SK-N-SH (cell line): ENCODE data around the gene SETD5. TPM values are rescaled to one million over a fixed set of nuclear protein-coding genes. Genes with fewer than 3 reads are reported as not detected.
A peak's percentile ranks its signal among the peaks of the same experiment; 100 is the strongest.

ENCODE experiments used
- CTCF ChIA-PET: fragments of 300-600, 350-600 bp; formaldehyde crosslinking; extraction: SDS; loops from one replicate; lab custom pipeline; 2021; lab: Yijun Ruan, JAX
- POLR2A ChIA-PET: fragments of 350-600 bp; sonication (Branson Sonifier 250); formaldehyde crosslinking; extraction: SDS; loops from one replicate; lab custom pipeline; 2020; ENCODE audit warnings: antibody characterized with exemption, inconsistent platforms; lab: Yijun Ruan, JAX
- DNase-seq: peaks from one replicate; pipeline ENCODE4 v3.0.0; 2012
- H2AFZ ChIP-seq: fragments of 200-600 bp; sonication (generic); 2 replicates; pipeline ENCODE4 v1.8.1; 2016; ENCODE audit warnings: antibody characterized with exemption, mild to moderate bottlenecking, low read depth
- H3F3A ChIP-seq: fragments of 200-600 bp; sonication (generic); replicated peaks from 2 replicates; pipeline ENCODE3; 2016; ENCODE audit warnings: antibody characterized with exemption, mild to moderate bottlenecking; ENCODE audit not compliant: insufficient read depth
- H3K27ac ChIP-seq, 2 experiments: fragments of 200-500 bp in 1 of 2; fragments of 200-600 bp in 1 of 2; sonication (Bioruptor generic) in 1 of 2; sonication (generic), shearing (Covaris generic) in 1 of 2; 2 replicates each; pipeline versions ENCODE4 v1.5.1 to v1.6.1; 2014 to 2016; ENCODE audit warnings: low read depth in 2 of 2, inconsistent platforms in 1 of 2, low read length in 1 of 2, mild to moderate bottlenecking in 1 of 2, mixed read lengths in 1 of 2
- H3K27me3 ChIP-seq: fragments of 200-600 bp; sonication (generic), shearing (Covaris generic); 2 replicates; pipeline ENCODE4 v1.6.1; 2016; ENCODE audit warnings: mixed run types; ENCODE audit not compliant: insufficient read depth
- H3K36me3 ChIP-seq, 2 experiments: fragments of 200-500 bp in 1 of 2; fragments of 200-600 bp in 1 of 2; sonication (Bioruptor generic) in 1 of 2; sonication (generic) in 1 of 2; replicated peaks in 1 of 2; 2 replicates each; pipeline versions ENCODE3 to v1.5.1; 2014 to 2016; ENCODE audit warnings: low read length in 1 of 2, mild to moderate bottlenecking in 1 of 2; ENCODE audit not compliant: insufficient read depth in 2 of 2, control insufficient read depth in 1 of 2
- H3K4me1 ChIP-seq, 2 experiments: fragments of 200-500 bp in 1 of 2; fragments of 200-600 bp in 1 of 2; sonication (Bioruptor generic) in 1 of 2; sonication (generic), shearing (Covaris generic) in 1 of 2; 2 replicates each; pipeline versions ENCODE4 v1.5.1 to v1.6.1; 2014 to 2016; ENCODE audit warnings: low read depth in 1 of 2, low read length in 1 of 2, mixed run types in 1 of 2; ENCODE audit not compliant: insufficient read depth in 2 of 2, control insufficient read depth in 1 of 2
- H3K4me2 ChIP-seq: fragments of 200-600 bp; sonication (generic), shearing (Covaris generic); 2 replicates; pipeline ENCODE4 v1.6.1; 2017; ENCODE audit warnings: mixed run types
- H3K4me3 ChIP-seq, 2 experiments: fragments of 200-500 bp in 1 of 2; fragments of 200-600 bp in 1 of 2; sonication (Bioruptor generic) in 1 of 2; sonication (generic), shearing (Covaris generic) in 1 of 2; 2 replicates each; pipeline versions ENCODE4 v1.5.1 to v1.8.1; 2014 to 2016; ENCODE audit warnings: low read depth in 2 of 2, inconsistent platforms in 1 of 2, low read length in 1 of 2, mild to moderate bottlenecking in 1 of 2, mixed read lengths in 1 of 2, moderate library complexity in 1 of 2
- H3K79me2 ChIP-seq: fragments of 200-600 bp; sonication (generic); 2 replicates; pipeline ENCODE4 v1.8.1; 2017; ENCODE audit warnings: mild to moderate bottlenecking; ENCODE audit not compliant: insufficient read depth
- H3K9ac ChIP-seq: fragments of 200-600 bp; sonication (generic); 2 replicates; pipeline ENCODE4 v1.6.1; 2017; ENCODE audit warnings: mixed run types
- H3K9me2 ChIP-seq: fragments of 200-600 bp; sonication (generic); 2 replicates; pipeline ENCODE4 v1.6.1; 2017; ENCODE audit warnings: mixed run types
- H3K9me3 ChIP-seq: fragments of 200-600 bp; sonication (generic); 2 replicates; pipeline ENCODE4 v1.6.1; 2017; ENCODE audit warnings: mixed run types, mild to moderate bottlenecking, moderate library complexity
- H4K20me1 ChIP-seq: fragments of 200-600 bp; sonication (generic); 2 replicates; pipeline ENCODE4 v1.6.1; 2017; ENCODE audit warnings: mild to moderate bottlenecking, mixed run types; ENCODE audit not compliant: insufficient read depth
- CHD2 ChIP-seq: fragments of 150-350 bp; IDR thresholded peaks from 2 replicates; pipeline ENCODE4 v1.6.1; 2018; ENCODE audit warnings: low read length; ENCODE audit not compliant: partially characterized antibody
- EP300 ChIP-seq, 2 experiments: IDR thresholded peaks; 2 replicates each; pipeline versions ENCODE4 v1.4.0 to v1.6.1; 2012; ENCODE audit warnings: borderline replicate concordance in 1 of 2, low read depth in 1 of 2, low read length in 1 of 2
- GABPA ChIP-seq: IDR thresholded peaks from 2 replicates; pipeline ENCODE4 v1.4.0; 2012; ENCODE audit warnings: low read depth, mild to moderate bottlenecking
- GATA2 ChIP-seq: sonication (generic); formaldehyde crosslinking; IDR thresholded peaks from 2 replicates; pipeline ENCODE4 v1.5.0; 2020; ENCODE audit warnings: mild to moderate bottlenecking, missing genetic modification reagents
- NFIC ChIP-seq: IDR thresholded peaks from 2 replicates; pipeline ENCODE4 v1.4.0; 2012; ENCODE audit warnings: borderline replicate concordance
- NRF1 ChIP-seq: IDR thresholded peaks from 2 replicates; pipeline ENCODE4 v1.6.1; 2012; ENCODE audit warnings: low read depth, mild to moderate bottlenecking, low read length
- POLR2AphosphoS5 ChIP-seq: IDR thresholded peaks from 2 replicates; pipeline ENCODE4 v1.6.1; 2012; ENCODE audit warnings: low read depth, low read length
- RCOR1 ChIP-seq: fragments of 150-350 bp; IDR thresholded peaks from 2 replicates; pipeline ENCODE4 v1.6.1; 2017; ENCODE audit warnings: antibody characterized with exemption, low read length
- REST ChIP-seq: IDR thresholded peaks from 2 replicates; pipeline ENCODE4 v1.6.1; 2012; ENCODE audit warnings: mild to moderate bottlenecking, low read depth, low read length, moderate library complexity
- RFX5 ChIP-seq: IDR thresholded peaks from 2 replicates; pipeline ENCODE4 v1.6.1; 2012; ENCODE audit warnings: mild to moderate bottlenecking, improper control_type of control experiment, low read length
- SIN3A ChIP-seq: IDR thresholded peaks from 2 replicates; pipeline ENCODE4 v1.6.1; 2012; ENCODE audit warnings: low read depth, mild to moderate bottlenecking, low read length, moderate library complexity, borderline replicate concordance
- TEAD4 ChIP-seq: IDR thresholded peaks from 2 replicates; pipeline ENCODE4 v1.4.0; 2012; ENCODE audit warnings: mild to moderate bottlenecking, borderline replicate concordance; ENCODE audit not compliant: insufficient read depth
- USF1 ChIP-seq: IDR thresholded peaks from 2 replicates; pipeline ENCODE4 v1.4.0; 2012; ENCODE audit warnings: low read depth, borderline replicate concordance
- YY1 ChIP-seq: IDR thresholded peaks from 2 replicates; pipeline ENCODE4 v1.4.0; 2012; ENCODE audit warnings: low read depth, mild to moderate bottlenecking
- WGBS: methylation state at CpG from one replicate; pipeline ENCODE4 v1.1.6; 2017; ENCODE audit warnings: low lambda C conversion rate; 5-methylcytosine and 5-hydroxymethylcytosine counted together
- polyA plus RNA-seq, 3 experiments: library from polyadenylated mRNA; depleted of rRNA; stranded (reverse); fragments of >200 nt; gene quantifications; 2 replicates each; pipeline ENCODE4 v1.2.3, GENCODE V29; 2012
- TF ChIP-seq, protein P1 (sequence below): fragments of 150-350 bp; IDR thresholded peaks from 2 replicates; pipeline ENCODE4 v1.6.1; 2016; ENCODE audit warnings: mild to moderate bottlenecking, low read depth, low read length
- TF ChIP-seq, protein P2 (sequence below): IDR thresholded peaks from 2 replicates; pipeline ENCODE4; 2012
- TF ChIP-seq, protein P3 (sequence below): fragments of 200-600 bp; sonication (generic); IDR thresholded peaks from 2 replicates; pipeline ENCODE4 v1.6.1; 2017; ENCODE audit warnings: antibody characterized with exemption, mild to moderate bottlenecking, moderate library complexity

SETD5 gene
- polyA plus RNA-seq, 1 of the 3 experiments (the other 2 are of a cell fraction): 32.3 TPM

DNA sequence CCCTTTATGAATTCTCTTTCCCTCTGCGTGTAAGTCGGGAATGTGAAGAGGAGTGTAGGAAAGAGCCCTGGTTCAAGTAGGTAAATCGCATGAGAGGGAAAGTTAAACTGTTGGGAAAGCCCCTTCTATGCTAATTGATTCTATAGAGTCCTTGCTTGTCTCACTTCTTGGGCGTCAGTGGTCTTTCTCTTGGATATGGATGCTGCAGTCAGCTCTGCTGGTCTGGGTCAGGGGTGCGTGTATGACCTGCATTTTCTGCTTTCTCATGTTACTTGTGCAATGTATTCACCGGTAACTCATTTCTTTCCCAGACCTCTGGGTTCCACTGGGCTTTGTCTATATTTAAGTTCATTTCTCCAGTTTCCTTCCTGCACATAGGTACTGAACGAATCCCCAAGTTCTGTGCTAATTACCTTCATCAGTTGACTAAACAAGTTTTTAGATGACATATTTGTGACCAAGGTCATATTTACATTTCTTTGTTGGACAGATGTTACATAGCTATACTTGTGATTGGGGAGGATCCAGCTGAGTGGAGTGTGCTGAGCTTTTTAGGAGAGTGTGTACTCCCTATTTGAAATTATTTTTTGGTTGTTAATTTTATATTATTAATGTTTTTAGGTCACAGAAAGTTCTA is 1.4 kb downstream of the SETD5 start:
- no peaks in the 10 kb centered on the region for H3K9me3 ChIP-seq
- H3K9me2 ChIP-seq: no peaks in the 10 kb centered on the region
- H3K4me1 ChIP-seq: peaks cover 42 to 53% of the 10 kb centered on the region in 2 experiments; a peak in 3 of 4 replicates
- ChIA-PET POLR2A (interaction anchor here (0.6 to 1.0 kb wide), 2 partner anchors 25 to 36 kb away, joined by 3 to 5 read pairs; partner anchors contain the start of gene THUMPD3), CTCF (interaction anchor here (0.7 to 1.3 kb wide), 2 partner anchors 23 to 45 kb away, joined by 3 to 6 read pairs; no protein-coding TSS in a partner anchor)
- H3K27me3 ChIP-seq: no peaks in the 10 kb centered on the region
- no peak for TF ChIP-seq RFX5
- no peak for TF ChIP-seq TEAD4
- TF ChIP-seq EP300 (IDR thresholded peaks at IDR 0.05; ENCODE audit: borderline replicate concordance in 1 of 2, low read depth in 1 of 2, low read length in 1 of 2): no peak
- TF ChIP-seq, protein P1, sequence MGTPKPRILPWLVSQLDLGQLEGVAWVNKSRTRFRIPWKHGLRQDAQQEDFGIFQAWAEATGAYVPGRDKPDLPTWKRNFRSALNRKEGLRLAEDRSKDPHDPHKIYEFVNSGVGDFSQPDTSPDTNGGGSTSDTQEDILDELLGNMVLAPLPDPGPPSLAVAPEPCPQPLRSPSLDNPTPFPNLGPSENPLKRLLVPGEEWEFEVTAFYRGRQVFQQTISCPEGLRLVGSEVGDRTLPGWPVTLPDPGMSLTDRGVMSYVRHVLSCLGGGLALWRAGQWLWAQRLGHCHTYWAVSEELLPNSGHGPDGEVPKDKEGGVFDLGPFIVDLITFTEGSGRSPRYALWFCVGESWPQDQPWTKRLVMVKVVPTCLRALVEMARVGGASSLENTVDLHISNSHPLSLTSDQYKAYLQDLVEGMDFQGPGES: no peak
- TF ChIP-seq NRF1: no peak
- no peak for TF ChIP-seq GATA2 (CRISPR knock-in tag)
- no peak for TF ChIP-seq NFIC
- no peak for TF ChIP-seq POLR2AphosphoS5
- DNase-seq: no peak
- peaks cover 55% of the 10 kb centered on the region for H3F3A ChIP-seq
- 1% methylated on average over 7 of the region's 7 CpGs for WGBS
- peaks cover 76% of the 10 kb centered on the region for H4K20me1 ChIP-seq
- H3K9ac ChIP-seq: peak overlapping the region; percentile 100
- no peak overlapping the region for H2AFZ ChIP-seq
- H3K4me3 ChIP-seq: peak overlapping the region; percentile 98
- H3K27ac ChIP-seq: peak overlapping the region; percentile 95 to 99
- H3K79me2 ChIP-seq: peaks cover 87% of the 10 kb centered on the region
- H3K4me2 ChIP-seq: peak overlapping the region; percentile 94
- peaks cover 17 to 18% of the 10 kb centered on the region in 2 experiments for H3K36me3 ChIP-seq

- POLR2A ChIA-PET: interaction anchor here (0.9 to 1.0 kb wide), 2 partner anchors 9 to 37 kb away, joined by 3 to 5 read pairs; partner anchors contain the start of gene THUMPD3
- Histone ChIP-seq H4K20me1 (peaks cover 76% of the 10 kb centered on the region), H3K4me3 (peak overlapping the region; percentile 98), H3K4me1 (peaks cover 45 to 53% of the 10 kb centered on the region in 2 experiments; a peak in 3 of 4 replicates), H3K9me2 (no peaks in the 10 kb centered on the region), H3F3A (peaks cover 57% of the 10 kb centered on the region), H3K79me2 (peaks cover 87% of the 10 kb centered on the region), H3K27me3 (no peaks in the 10 kb centered on the region), H3K4me2 (peak overlapping the region; percentile 94), H2AFZ (no peak overlapping the region), H3K9me3 (no peaks in the 10 kb centered on the region), H3K27ac (peak overlapping the region; percentile 95 to 99), H3K36me3 (peaks cover 12 to 13% of the 10 kb centered on the region in 2 experiments), H3K9ac (peak overlapping the region; percentile 100)
- no peak for DNase-seq
- CTCF ChIA-PET: interaction anchor here (0.7 to 1.3 kb wide), 4 partner anchors 22 to 412 kb away, joined by 3 to 6 read pairs (median 4); no protein-coding TSS in a partner anchor
- 2% methylated on average over 2 of the region's 2 CpGs for WGBS
- TF ChIP-seq GABPA (no peak), RCOR1 (no peak), YY1 (no peak), REST (no peak), USF1 (no peak), SIN3A (no peak), CHD2 (no peak), RFX5 (no peak)
- TF ChIP-seq, protein P2, sequence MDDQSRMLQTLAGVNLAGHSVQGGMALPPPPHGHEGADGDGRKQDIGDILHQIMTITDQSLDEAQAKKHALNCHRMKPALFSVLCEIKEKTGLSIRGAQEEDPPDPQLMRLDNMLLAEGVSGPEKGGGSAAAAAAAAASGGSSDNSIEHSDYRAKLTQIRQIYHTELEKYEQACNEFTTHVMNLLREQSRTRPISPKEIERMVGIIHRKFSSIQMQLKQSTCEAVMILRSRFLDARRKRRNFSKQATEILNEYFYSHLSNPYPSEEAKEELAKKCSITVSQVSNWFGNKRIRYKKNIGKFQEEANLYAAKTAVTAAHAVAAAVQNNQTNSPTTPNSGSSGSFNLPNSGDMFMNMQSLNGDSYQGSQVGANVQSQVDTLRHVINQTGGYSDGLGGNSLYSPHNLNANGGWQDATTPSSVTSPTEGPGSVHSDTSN: no peak
- TF ChIP-seq, protein P3, sequence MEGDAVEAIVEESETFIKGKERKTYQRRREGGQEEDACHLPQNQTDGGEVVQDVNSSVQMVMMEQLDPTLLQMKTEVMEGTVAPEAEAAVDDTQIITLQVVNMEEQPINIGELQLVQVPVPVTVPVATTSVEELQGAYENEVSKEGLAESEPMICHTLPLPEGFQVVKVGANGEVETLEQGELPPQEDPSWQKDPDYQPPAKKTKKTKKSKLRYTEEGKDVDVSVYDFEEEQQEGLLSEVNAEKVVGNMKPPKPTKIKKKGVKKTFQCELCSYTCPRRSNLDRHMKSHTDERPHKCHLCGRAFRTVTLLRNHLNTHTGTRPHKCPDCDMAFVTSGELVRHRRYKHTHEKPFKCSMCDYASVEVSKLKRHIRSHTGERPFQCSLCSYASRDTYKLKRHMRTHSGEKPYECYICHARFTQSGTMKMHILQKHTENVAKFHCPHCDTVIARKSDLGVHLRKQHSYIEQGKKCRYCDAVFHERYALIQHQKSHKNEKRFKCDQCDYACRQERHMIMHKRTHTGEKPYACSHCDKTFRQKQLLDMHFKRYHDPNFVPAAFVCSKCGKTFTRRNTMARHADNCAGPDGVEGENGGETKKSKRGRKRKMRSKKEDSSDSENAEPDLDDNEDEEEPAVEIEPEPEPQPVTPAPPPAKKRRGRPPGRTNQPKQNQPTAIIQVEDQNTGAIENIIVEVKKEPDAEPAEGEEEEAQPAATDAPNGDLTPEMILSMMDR: no peak
Observed at GRCh38 chr3:9399337-9399703, 1.9 kb downstream of the SETD5 start.
